IPS DF 6.9 (cell line): ENCODE measurements around the gene PHAF1.
A peak's percentile ranks its signal among the peaks of the same experiment; 100 is the strongest.

ENCODE experiments used
- DNase-seq: peaks from one replicate; pipeline ENCODE4 v3.0.0-alpha.2; 2013; ENCODE audit warnings: low read depth, low spot score
- H3K27ac ChIP-seq: one replicate; pipeline ENCODE4 v1.5.1; 2013; ENCODE audit warnings: low read length, control low read depth
- H3K27me3 ChIP-seq: 2 replicates; pipeline ENCODE4 v1.6.1; 2013; ENCODE audit warnings: mild to moderate bottlenecking, low read length; ENCODE audit not compliant: control insufficient read depth, insufficient read depth
- H3K36me3 ChIP-seq: 2 replicates; pipeline ENCODE4 v1.6.1; 2013; ENCODE audit warnings: low read length; ENCODE audit not compliant: control insufficient read depth, insufficient read depth
- H3K4me1 ChIP-seq: 2 replicates; pipeline ENCODE4 v1.6.1; 2013; ENCODE audit warnings: low read length; ENCODE audit not compliant: control insufficient read depth, insufficient read depth
- H3K4me3 ChIP-seq: 2 replicates; pipeline ENCODE4 v1.5.1; 2013; ENCODE audit warnings: mild to moderate bottlenecking, low read length
- H3K9me3 ChIP-seq: 2 replicates; pipeline ENCODE4 v1.6.1; 2013; ENCODE audit warnings: low read length, inconsistent platforms; ENCODE audit not compliant: control insufficient read depth, insufficient read depth
- WGBS: extraction: QIAGEN DNeasy Blood & Tissue Kit; methylation state at CpG from one replicate; pipeline ENCODE4 v1.1.7; 2013; ENCODE audit warnings: mixed read lengths, missing lambda C conversion rate; ENCODE audit not compliant: insufficient read length, insufficient coverage; 5-methylcytosine and 5-hydroxymethylcytosine counted together

The PHAF1 gene

GRCh38 chr16:67154578-67155294 is 45.0 kb downstream of the PHAF1 start:
- H3K27me3 ChIP-seq = peaks cover 71% of the 10 kb centered on the region
- no peak for DNase-seq

GRCh38 chr16:67155295-67156142 is 45.8 kb downstream of the PHAF1 start:
- peaks cover 77% of the 10 kb centered on the region for H3K27me3 ChIP-seq

More at GRCh38 chr16:67154578-67155294, 45.0 kb downstream of the PHAF1 start:
- H3K36me3 ChIP-seq = no peaks in the 10 kb centered on the region
- no peaks in the 10 kb centered on the region for H3K9me3 ChIP-seq
- WGBS = no CpG with 5 or more reads among the region's 61 CpGs
- no peak overlapping the region for H3K27ac ChIP-seq
- peaks cover 5% of the 10 kb centered on the region for H3K4me1 ChIP-seq
- peak overlapping the region; percentile 20; the same call in 1 of the 2 replicates for H3K4me3 ChIP-seq

GRCh38 chr16:67156143-67156844 is 46.6 kb downstream of the PHAF1 start:
- peaks cover 3% of the 10 kb centered on the region; the same call in 1 of the 2 replicates for H3K4me1 ChIP-seq
- no peaks in the 10 kb centered on the region for H3K9me3 ChIP-seq
- DNase-seq = no peak
- H3K27ac ChIP-seq = no peak overlapping the region
- H3K27me3 ChIP-seq = peaks cover 83% of the 10 kb centered on the region
- H3K36me3 ChIP-seq = no peaks in the 10 kb centered on the region
- H3K4me3 ChIP-seq = no peak overlapping the region
- WGBS = no CpG with 5 or more reads among the region's 15 CpGs

More at GRCh38 chr16:67155295-67156142, 45.8 kb downstream of the PHAF1 start:
- Histone ChIP-seq H3K4me3 (peak overlapping the region; percentile 20; the same call in 1 of the 2 replicates), H3K36me3 (no peaks in the 10 kb centered on the region), H3K4me1 (peaks cover 5% of the 10 kb centered on the region), H3K9me3 (no peaks in the 10 kb centered on the region), H3K27ac (no peak overlapping the region)
- no CpG with 5 or more reads among the region's 74 CpGs for WGBS
- no peak for DNase-seq

- WGBS = no CpG with 5 or more reads among the region's 7 CpGs
- Histone ChIP-seq H3K27ac (no peak overlapping the region), H3K36me3 (no peaks in the 10 kb centered on the region), H3K4me1 (peaks cover 3% of the 10 kb centered on the region; the same call in 1 of the 2 replicates), H3K9me3 (no peaks in the 10 kb centered on the region), H3K4me3 (no peak overlapping the region), H3K27me3 (peaks cover 87% of the 10 kb centered on the region)
- DNase-seq = no peak
Observed at GRCh38 chr16:67157106-67157748, 47.5 kb downstream of the PHAF1 start.

- Histone ChIP-seq H3K36me3 (no peaks in the 10 kb centered on the region), H3K27me3 (peaks cover 89% of the 10 kb centered on the region), H3K4me1 (peaks cover 3% of the 10 kb centered on the region; the same call in 1 of the 2 replicates), H3K9me3 (no peaks in the 10 kb centered on the region), H3K4me3 (no peak overlapping the region), H3K27ac (no peak overlapping the region)
- no CpG with 5 or more reads among the region's 7 CpGs for WGBS
- no peak for DNase-seq
Observed at GRCh38 chr16:67157892-67158635, 48.3 kb downstream of the PHAF1 start.

DNA sequence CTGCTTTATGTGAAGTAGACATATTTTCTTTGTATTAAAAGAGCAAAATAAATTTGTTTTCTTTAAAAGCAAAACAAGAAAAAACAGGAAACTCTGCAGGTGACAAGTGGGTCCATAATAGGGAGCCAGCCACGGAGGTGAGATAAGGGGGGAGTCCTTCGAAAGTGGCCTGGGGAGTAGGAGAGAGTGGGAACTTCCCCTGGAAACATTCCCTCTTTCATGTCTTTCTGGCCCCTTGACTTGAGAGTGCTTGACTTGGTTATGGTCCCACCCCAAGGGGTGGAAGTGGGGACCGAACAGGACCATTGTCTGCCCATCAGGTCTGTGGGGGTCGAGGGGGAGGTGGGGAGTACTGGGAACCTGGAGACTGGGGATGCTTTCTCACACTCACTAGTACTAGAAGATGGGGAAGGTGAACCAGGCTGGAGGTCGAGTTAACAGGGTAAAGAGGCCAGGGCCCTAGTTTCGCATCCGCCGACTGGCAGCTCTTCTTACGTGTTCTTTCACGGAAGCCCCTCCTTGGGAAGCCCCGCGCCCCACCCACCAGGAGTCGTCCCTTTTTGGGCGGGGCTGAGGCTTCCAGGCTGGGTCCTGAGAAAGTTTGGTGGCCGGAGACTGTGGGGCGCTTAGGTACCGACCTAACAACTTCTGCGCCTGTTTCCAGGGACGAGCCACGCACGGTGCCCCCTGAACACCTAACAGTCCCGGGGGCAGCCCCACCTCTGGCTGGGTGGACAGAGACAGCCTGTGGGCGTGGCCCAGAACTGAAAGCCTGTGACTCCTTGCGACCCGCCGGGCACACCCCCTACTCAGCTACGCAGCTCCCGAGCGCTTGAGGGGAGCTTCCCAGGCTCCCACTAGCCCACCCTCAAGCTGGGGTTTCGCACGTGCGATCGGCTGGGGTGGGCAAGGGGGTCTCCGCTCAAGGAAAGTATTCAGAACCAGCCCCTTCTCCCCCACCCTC is 49.2 kb downstream of the PHAF1 start:
- Histone ChIP-seq H3K4me1 (peaks cover 7% of the 10 kb centered on the region; the same call in 1 of the 2 replicates), H3K9me3 (no peaks in the 10 kb centered on the region), H3K27me3 (peaks cover 91% of the 10 kb centered on the region), H3K27ac (no peak overlapping the region), H3K4me3 (peak overlapping the region; percentile 38; the same call in 1 of the 2 replicates), H3K36me3 (no peaks in the 10 kb centered on the region)
- no peak for DNase-seq
- WGBS = no CpG with 5 or more reads among the region's 34 CpGs

- H3K4me1 ChIP-seq = peaks cover 10% of the 10 kb centered on the region
- DNase-seq = no peak
- H3K4me3 ChIP-seq = no peak overlapping the region
- WGBS = no CpG with 5 or more reads among the region's 25 CpGs
- no peaks in the 10 kb centered on the region for H3K9me3 ChIP-seq
- H3K36me3 ChIP-seq = no peaks in the 10 kb centered on the region; the same call in 1 of the 2 replicates
- peaks cover 93% of the 10 kb centered on the region for H3K27me3 ChIP-seq
- H3K27ac ChIP-seq = no peak overlapping the region
Observed at GRCh38 chr16:67161595-67162058, 51.9 kb downstream of the PHAF1 start.

DNA sequence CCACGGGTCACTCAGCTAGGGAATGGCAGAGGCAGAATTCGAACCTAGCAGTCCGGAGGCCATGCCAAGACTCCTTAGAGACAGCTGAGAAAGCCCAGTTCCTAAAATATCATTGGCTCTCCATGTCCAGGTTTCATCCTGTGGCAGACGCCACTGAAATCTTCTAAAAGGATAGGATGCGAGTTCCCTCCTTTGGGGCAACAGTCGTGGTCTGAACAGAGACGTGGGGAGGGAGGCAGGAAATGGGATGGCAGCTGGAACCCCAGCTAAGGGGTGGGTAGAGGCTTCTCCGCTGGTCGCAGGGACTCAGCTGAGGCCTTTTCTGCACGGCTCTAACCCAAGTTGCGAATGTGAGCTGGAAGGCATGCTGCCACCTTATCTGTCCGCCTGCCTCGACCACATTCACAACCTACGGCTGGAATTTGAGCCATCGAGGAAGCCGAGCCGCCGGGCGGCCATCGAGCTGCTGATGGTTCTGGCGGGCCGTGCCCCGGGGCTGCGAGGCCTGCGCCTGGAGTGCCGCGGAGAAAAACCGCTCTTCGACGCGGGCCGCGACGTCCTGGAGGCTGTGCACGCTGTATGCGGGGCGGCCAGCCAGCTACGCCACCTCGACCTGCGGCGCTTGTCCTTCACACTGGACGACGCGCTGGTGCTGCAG is 52.9 kb downstream of the PHAF1 start:
- Histone ChIP-seq H3K4me3 (peak overlapping the region; percentile 24; the same call in 1 of the 2 replicates), H3K4me1 (peaks cover 10% of the 10 kb centered on the region), H3K9me3 (no peaks in the 10 kb centered on the region), H3K27ac (no peak overlapping the region), H3K36me3 (no peaks in the 10 kb centered on the region; the same call in 1 of the 2 replicates), H3K27me3 (peaks cover 93% of the 10 kb centered on the region)
- DNase-seq = no peak
- no CpG with 5 or more reads among the region's 44 CpGs for WGBS
